HEK293 (cell line): ENCODE data around the gene SLC25A45.

Source experiments
- FEZF1 ChIP-seq: fragments of 450-650 bp; formaldehyde crosslinking; IDR thresholded peaks from 2 replicates; pipeline ENCODE4 v1.5.1; 2016; ENCODE audit warnings: missing biosample characterization, missing genetic modification characterization
- GLIS1 ChIP-seq: fragments of 450-650 bp; formaldehyde crosslinking; IDR thresholded peaks from 2 replicates; pipeline ENCODE4 v1.5.1; 2016; ENCODE audit warnings: missing biosample characterization, missing genetic modification characterization
- SP7 ChIP-seq: fragments of 450-650 bp; formaldehyde crosslinking; IDR thresholded peaks from 2 replicates; pipeline ENCODE4 v1.5.1; 2016; ENCODE audit warnings: missing biosample characterization, missing genetic modification characterization
- ZFP69B ChIP-seq: fragments of 450-650 bp; formaldehyde crosslinking; IDR thresholded peaks from 2 replicates; pipeline ENCODE4 v1.5.1; 2016; ENCODE audit warnings: missing biosample characterization, missing genetic modification characterization
- ZNF114 ChIP-seq: fragments of 450-650 bp; formaldehyde crosslinking; IDR thresholded peaks from 2 replicates; pipeline ENCODE4 v1.5.0; 2017; ENCODE audit warnings: missing biosample characterization, missing genetic modification characterization
- ZNF140 ChIP-seq: fragments of 450-650 bp; formaldehyde crosslinking; IDR thresholded peaks from 2 replicates; pipeline ENCODE4 v1.5.1; 2016; ENCODE audit warnings: missing biosample characterization, missing genetic modification characterization
- ZNF157 ChIP-seq: fragments of 450-650 bp; formaldehyde crosslinking; IDR thresholded peaks from 2 replicates; pipeline ENCODE4 v1.5.1; 2016; ENCODE audit warnings: missing biosample characterization, missing genetic modification characterization
- ZNF2 ChIP-seq: fragments of 450-650 bp; formaldehyde crosslinking; IDR thresholded peaks from 2 replicates; pipeline ENCODE4 v1.5.1; 2016; ENCODE audit warnings: missing biosample characterization, missing genetic modification characterization
- ZNF211 ChIP-seq: fragments of 450-650 bp; formaldehyde crosslinking; IDR thresholded peaks from 2 replicates; pipeline ENCODE4 v1.5.1; 2016; ENCODE audit warnings: low read depth, missing biosample characterization, missing genetic modification characterization
- ZNF223 ChIP-seq: fragments of 450-650 bp; formaldehyde crosslinking; IDR thresholded peaks from 2 replicates; pipeline ENCODE4 v1.5.1; 2016; ENCODE audit warnings: missing biosample characterization, missing genetic modification characterization
- ZNF24 ChIP-seq: fragments of 450-650 bp; formaldehyde crosslinking; IDR thresholded peaks from 2 replicates; pipeline ENCODE4 v1.5.1; 2016; ENCODE audit warnings: missing biosample characterization, missing genetic modification characterization
- ZNF324 ChIP-seq: fragments of 450-650 bp; formaldehyde crosslinking; IDR thresholded peaks from 2 replicates; pipeline ENCODE4 v1.5.1; 2016; ENCODE audit warnings: missing biosample characterization, missing genetic modification characterization
- ZNF473 ChIP-seq: fragments of 450-650 bp; formaldehyde crosslinking; IDR thresholded peaks from 2 replicates; pipeline ENCODE4 v1.5.1; 2017; ENCODE audit warnings: missing biosample characterization, missing genetic modification characterization
- ZNF837 ChIP-seq: fragments of 450-650 bp; formaldehyde crosslinking; IDR thresholded peaks from 2 replicates; pipeline ENCODE4 v1.5.1; 2016; ENCODE audit warnings: missing biosample characterization, missing genetic modification characterization
- ZXDB ChIP-seq: fragments of 450-650 bp; formaldehyde crosslinking; IDR thresholded peaks from 2 replicates; pipeline ENCODE4 v1.5.1; 2016; ENCODE audit warnings: missing biosample characterization, missing genetic modification characterization
- TF ChIP-seq, protein P1 (sequence below): fragments of 450-650 bp; formaldehyde crosslinking; IDR thresholded peaks from 2 replicates; pipeline ENCODE4 v1.5.1; 2016; ENCODE audit warnings: missing biosample characterization, missing genetic modification characterization
- TF ChIP-seq, protein P2 (sequence below): fragments of 450-650 bp; IDR thresholded peaks from 2 replicates; pipeline ENCODE4 v1.5.1; 2018; ENCODE audit warnings: missing biosample characterization, mild to moderate bottlenecking, missing genetic modification characterization
- TF ChIP-seq, protein P3 (sequence below): fragments of 450-650 bp; formaldehyde crosslinking; IDR thresholded peaks from 2 replicates; pipeline ENCODE4 v1.5.1; 2016; ENCODE audit warnings: missing biosample characterization, missing genetic modification characterization
- TF ChIP-seq, protein P4 (sequence below): fragments of 450-650 bp; formaldehyde crosslinking; IDR thresholded peaks from 2 replicates; pipeline ENCODE4 v1.5.1; 2016; ENCODE audit warnings: missing biosample characterization, missing genetic modification characterization
- TF ChIP-seq, protein P5 (sequence below): fragments of 450-650 bp; formaldehyde crosslinking; IDR thresholded peaks from 2 replicates; pipeline ENCODE4 v1.5.0; 2017; ENCODE audit warnings: missing biosample characterization, missing genetic modification characterization, borderline replicate concordance
- TF ChIP-seq, protein P6 (sequence below): fragments of 450-650 bp; IDR thresholded peaks from 2 replicates; pipeline ENCODE4 v1.5.1; 2018; ENCODE audit warnings: missing biosample characterization, missing genetic modification characterization
- TF ChIP-seq, protein P7 (sequence below): fragments of 450-650 bp; formaldehyde crosslinking; IDR thresholded peaks from 2 replicates; pipeline ENCODE4 v1.5.1; 2016; ENCODE audit warnings: missing biosample characterization, missing genetic modification characterization

SLC25A45 gene

DNA sequence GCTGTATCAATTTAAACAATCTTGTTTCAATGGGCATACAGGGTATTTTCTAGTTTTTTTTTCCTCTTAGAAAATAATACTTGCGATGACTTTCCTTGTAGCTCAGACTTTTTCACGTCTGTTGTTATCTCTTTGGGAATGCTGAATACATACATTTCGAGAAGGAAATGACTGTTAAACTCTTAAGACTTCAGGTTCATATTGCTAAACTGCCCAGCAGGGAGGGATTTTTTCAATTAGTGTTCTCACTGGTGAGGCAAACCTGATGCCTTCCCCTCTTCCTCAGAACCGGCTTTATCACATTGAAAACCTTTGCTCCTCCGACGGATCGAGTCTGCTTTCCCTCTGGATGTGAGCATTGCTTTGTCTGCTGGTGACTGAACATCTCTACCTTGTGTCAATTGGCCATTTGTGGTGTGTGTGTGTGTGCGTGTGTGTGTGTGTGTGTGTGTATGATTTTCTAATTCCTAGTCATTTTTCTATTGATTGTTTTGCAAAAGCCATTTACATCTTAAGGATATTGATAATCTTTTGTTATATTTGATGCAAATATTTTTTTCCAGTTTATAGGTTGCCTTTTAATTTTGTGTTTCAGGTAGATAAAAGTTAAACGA is 46.7 kb upstream of the SLC25A45 start (continued):
- TF ChIP-seq, protein P1, sequence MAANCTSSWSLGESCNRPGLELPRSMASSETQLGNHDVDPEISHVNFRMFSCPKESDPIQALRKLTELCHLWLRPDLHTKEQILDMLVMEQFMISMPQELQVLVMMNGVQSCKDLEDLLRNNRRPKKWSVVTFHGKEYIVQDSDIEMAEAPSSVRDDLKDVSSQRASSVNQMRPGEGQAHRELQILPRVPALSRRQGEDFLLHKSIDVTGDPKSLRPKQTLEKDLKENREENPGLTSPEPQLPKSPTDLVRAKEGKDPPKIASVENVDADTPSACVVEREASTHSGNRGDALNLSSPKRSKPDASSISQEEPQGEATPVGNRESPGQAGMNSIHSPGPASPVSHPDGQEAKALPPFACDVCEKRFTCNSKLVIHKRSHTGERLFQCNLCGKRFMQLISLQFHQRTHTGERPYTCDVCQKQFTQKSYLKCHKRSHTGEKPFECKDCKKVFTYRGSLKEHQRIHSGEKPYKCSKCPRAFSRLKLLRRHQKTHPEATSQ: no peak
- TF ChIP-seq GLIS1 (no peak), ZXDB (tag by site-specific recombination) (peak; percentile 17; the same call in 1 of the 2 replicates), ZNF223 (tag by site-specific recombination) (no peak), ZFP69B (tag by site-specific recombination) (peak; percentile 31; the same call in 1 of the 2 replicates), SP7 (tag by site-specific recombination) (peak; percentile 44), ZNF211 (tag by site-specific recombination) (no peak), ZNF2 (tag by site-specific recombination) (no peak), ZNF140 (tag by site-specific recombination) (no peak), ZNF473 (tag by site-specific recombination) (no peak), ZNF114 (tag by site-specific recombination) (no peak), ZNF324 (tag by site-specific recombination) (no peak), ZNF24 (tag by site-specific recombination) (no peak), FEZF1 (tag by site-specific recombination) (0 out of 2 replicates have a peak, but pooled peaks have one; percentile 48), ZNF157 (no peak), ZNF837 (tag by site-specific recombination) (0 out of 2 replicates have a peak, but pooled peaks have one; percentile 74)
- TF ChIP-seq, protein P2, sequence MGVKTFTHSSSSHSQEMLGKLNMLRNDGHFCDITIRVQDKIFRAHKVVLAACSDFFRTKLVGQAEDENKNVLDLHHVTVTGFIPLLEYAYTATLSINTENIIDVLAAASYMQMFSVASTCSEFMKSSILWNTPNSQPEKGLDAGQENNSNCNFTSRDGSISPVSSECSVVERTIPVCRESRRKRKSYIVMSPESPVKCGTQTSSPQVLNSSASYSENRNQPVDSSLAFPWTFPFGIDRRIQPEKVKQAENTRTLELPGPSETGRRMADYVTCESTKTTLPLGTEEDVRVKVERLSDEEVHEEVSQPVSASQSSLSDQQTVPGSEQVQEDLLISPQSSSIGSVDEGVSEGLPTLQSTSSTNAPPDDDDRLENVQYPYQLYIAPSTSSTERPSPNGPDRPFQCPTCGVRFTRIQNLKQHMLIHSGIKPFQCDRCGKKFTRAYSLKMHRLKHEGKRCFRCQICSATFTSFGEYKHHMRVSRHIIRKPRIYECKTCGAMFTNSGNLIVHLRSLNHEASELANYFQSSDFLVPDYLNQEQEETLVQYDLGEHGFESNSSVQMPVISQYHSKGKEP (tag by site-specific recombination): no peak
- TF ChIP-seq, protein P3, sequence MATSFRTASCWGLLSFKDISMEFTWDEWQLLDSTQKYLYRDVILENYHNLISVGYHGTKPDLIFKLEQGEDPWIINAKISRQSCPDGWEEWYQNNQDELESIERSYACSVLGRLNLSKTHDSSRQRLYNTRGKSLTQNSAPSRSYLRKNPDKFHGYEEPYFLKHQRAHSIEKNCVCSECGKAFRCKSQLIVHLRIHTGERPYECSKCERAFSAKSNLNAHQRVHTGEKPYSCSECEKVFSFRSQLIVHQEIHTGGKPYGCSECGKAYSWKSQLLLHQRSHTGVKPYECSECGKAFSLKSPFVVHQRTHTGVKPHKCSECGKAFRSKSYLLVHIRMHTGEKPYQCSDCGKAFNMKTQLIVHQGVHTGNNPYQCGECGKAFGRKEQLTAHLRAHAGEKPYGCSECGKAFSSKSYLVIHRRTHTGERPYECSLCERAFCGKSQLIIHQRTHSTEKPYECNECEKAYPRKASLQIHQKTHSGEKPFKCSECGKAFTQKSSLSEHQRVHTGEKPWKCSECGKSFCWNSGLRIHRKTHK (tag by site-specific recombination): no peak
- TF ChIP-seq, protein P4, sequence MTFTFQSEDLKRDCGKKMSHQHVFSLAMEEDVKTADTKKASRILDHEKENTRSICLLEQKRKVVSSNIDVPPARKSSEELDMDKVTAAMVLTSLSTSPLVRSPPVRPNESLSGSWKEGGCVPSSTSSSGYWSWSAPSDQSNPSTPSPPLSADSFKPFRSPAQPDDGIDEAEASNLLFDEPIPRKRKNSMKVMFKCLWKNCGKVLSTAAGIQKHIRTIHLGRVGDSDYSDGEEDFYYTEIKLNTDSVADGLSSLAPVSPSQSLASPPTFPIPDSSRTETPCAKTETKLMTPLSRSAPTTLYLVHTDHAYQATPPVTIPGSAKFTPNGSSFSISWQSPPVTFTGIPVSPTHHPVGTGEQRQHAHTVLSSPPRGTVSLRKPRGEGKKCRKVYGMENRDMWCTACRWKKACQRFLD (tag by site-specific recombination): no peak
- TF ChIP-seq, protein P5, sequence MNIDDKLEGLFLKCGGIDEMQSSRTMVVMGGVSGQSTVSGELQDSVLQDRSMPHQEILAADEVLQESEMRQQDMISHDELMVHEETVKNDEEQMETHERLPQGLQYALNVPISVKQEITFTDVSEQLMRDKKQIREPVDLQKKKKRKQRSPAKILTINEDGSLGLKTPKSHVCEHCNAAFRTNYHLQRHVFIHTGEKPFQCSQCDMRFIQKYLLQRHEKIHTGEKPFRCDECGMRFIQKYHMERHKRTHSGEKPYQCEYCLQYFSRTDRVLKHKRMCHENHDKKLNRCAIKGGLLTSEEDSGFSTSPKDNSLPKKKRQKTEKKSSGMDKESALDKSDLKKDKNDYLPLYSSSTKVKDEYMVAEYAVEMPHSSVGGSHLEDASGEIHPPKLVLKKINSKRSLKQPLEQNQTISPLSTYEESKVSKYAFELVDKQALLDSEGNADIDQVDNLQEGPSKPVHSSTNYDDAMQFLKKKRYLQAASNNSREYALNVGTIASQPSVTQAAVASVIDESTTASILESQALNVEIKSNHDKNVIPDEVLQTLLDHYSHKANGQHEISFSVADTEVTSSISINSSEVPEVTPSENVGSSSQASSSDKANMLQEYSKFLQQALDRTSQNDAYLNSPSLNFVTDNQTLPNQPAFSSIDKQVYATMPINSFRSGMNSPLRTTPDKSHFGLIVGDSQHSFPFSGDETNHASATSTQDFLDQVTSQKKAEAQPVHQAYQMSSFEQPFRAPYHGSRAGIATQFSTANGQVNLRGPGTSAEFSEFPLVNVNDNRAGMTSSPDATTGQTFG (tag by site-specific recombination): no peak
- TF ChIP-seq, protein P6, sequence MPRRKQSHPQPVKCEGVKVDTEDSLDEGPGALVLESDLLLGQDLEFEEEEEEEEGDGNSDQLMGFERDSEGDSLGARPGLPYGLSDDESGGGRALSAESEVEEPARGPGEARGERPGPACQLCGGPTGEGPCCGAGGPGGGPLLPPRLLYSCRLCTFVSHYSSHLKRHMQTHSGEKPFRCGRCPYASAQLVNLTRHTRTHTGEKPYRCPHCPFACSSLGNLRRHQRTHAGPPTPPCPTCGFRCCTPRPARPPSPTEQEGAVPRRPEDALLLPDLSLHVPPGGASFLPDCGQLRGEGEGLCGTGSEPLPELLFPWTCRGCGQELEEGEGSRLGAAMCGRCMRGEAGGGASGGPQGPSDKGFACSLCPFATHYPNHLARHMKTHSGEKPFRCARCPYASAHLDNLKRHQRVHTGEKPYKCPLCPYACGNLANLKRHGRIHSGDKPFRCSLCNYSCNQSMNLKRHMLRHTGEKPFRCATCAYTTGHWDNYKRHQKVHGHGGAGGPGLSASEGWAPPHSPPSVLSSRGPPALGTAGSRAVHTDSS (tag by site-specific recombination): no peak
- TF ChIP-seq, protein P7, sequence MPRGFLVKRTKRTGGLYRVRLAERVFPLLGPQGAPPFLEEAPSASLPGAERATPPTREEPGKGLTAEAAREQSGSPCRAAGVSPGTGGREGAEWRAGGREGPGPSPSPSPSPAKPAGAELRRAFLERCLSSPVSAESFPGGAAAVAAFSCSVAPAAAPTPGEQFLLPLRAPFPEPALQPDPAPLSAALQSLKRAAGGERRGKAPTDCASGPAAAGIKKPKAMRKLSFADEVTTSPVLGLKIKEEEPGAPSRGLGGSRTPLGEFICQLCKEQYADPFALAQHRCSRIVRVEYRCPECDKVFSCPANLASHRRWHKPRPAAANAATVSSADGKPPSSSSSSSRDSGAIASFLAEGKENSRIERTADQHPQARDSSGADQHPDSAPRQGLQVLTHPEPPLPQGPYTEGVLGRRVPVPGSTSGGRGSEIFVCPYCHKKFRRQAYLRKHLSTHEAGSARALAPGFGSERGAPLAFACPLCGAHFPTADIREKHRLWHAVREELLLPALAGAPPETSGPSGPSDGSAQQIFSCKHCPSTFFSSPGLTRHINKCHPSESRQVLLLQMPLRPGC (tag by site-specific recombination): no peak
